Left lung (tissue), 10 donors: ENCODE data around the gene PPP1R12B. TPM values are rescaled to one million over a fixed set of nuclear protein-coding genes. Genes with fewer than 3 reads are reported as not detected.
A peak's percentile ranks its signal among the peaks of the same experiment; 100 is the strongest.

Experiments
- ATAC-seq: fragments of 200-7000 bp; cut with Tn5 transposase; one replicate; pipeline ENCODE4 v1.9.1; 2020; ENCODE audit warnings: moderate library complexity
- DNase-seq, 4 donors: peaks; one replicate each; pipeline ENCODE4 v3.0.0-alpha.2; 2013 to 2020
- H3K27ac ChIP-seq, 2 donors: fragments of 200-600 bp; sonication (generic) in 1 of 2; one replicate each; pipeline versions ENCODE4 v1.5.0 to v1.8.0; 2020 to 2021
- H3K27me3 ChIP-seq, 2 donors: fragments of 200-600 bp; sonication (generic) in 1 of 2; one replicate each; pipeline versions ENCODE4 v1.5.0 to v1.8.0; 2020 to 2021
- H3K36me3 ChIP-seq, 2 donors: fragments of 200-600 bp; sonication (generic) in 1 of 2; one replicate each; pipeline versions ENCODE4 v1.5.0 to v1.8.0; 2020 to 2021
- H3K4me1 ChIP-seq, 2 donors: fragments of 200-600 bp; one replicate each; pipeline ENCODE4 v1.8.0; 2021
- H3K4me3 ChIP-seq, 2 donors: fragments of 200-600 bp; sonication (generic) in 1 of 2; one replicate each; pipeline versions ENCODE4 v1.5.0 to v1.8.0; 2020 to 2021; ENCODE audit warnings: mild to moderate bottlenecking in 1 of 2
- H3K9me3 ChIP-seq, 2 donors: fragments of 200-600 bp; sonication (generic) in 1 of 2; one replicate each; pipeline versions ENCODE4 v1.5.0 to v1.8.0; 2020 to 2021
- intact Hi-C, 2 donors: fragments of 100-400 bp; cut with DNase I; formaldehyde crosslinking; loops; one replicate each; pipeline versions ENCODE4 v1.11.2 to v1.14.2; 2022
- polyA plus RNA-seq, 6 donors: library from polyadenylated mRNA; unstranded; fragments of 120-200 nt; gene quantifications; one replicate each; pipeline ENCODE4 v1.2.1, GENCODE V29; 2013; ENCODE audit not compliant: insufficient read length in 6 of 6
- total RNA-seq, 2 donors: library from RNA; stranded (reverse); fragmentation: NEBNext Ultra II Directional; extraction: Animal tissue kit (Norgen Biotek cat#: 25700); gene quantifications; one replicate each; pipeline ENCODE4 v1.2.1, GENCODE V29; 2021
- TF ChIP-seq, protein P1 (sequence below), 2 donors: fragments of 200-600 bp; sonication (generic) in 1 of 2; IDR thresholded peaks; one replicate each; pipeline versions ENCODE4 v1.5.0 to v1.8.0; 2021; ENCODE audit warnings: antibody characterized with exemption in 2 of 2
- donor health status: DM: no; HTN: yes; CAD: no.
- donor health status: DM: no; HTN: no; CAD: no.

Gene PPP1R12B
- total and polyA plus RNA-seq, 8 donors = 25.8 to 45.9 (median 30.8) TPM

DNA sequence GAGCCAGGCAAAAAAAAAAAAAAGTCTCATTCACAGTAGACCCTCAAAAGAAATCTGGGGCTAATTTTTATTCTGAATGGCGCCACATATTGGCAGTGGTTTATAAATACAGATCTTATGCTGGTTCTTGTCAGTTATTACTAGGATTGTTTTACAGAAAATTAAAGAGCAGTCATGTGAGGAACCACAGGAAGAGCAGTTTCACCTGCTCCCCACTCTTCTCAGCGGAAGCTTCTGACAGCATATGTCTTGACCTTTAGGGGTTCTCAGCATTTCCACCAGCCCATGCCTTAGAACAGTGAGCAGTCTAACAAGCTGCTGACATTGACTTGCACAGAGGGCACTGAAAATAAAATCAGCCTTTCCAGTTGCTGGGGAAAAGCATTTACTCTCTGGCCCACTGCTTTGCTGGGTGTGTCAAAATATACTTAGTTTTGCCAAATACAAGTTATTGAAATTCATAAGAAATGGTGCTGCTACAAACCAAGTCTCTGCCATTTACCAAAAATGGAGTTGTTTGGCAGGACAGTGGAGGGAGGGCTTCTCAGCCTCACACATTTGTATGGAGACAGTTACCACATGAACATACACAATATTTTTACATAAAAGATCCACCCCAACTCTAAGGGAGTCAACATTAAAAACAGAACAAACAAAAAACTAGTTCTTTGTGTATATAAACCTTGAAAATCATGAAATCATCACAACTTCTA lies 217.5 kb downstream of the PPP1R12B start:
- peak overlapping the region in 1 of 2 donors; percentile 40 for H3K27ac ChIP-seq
- TF ChIP-seq, protein P1, sequence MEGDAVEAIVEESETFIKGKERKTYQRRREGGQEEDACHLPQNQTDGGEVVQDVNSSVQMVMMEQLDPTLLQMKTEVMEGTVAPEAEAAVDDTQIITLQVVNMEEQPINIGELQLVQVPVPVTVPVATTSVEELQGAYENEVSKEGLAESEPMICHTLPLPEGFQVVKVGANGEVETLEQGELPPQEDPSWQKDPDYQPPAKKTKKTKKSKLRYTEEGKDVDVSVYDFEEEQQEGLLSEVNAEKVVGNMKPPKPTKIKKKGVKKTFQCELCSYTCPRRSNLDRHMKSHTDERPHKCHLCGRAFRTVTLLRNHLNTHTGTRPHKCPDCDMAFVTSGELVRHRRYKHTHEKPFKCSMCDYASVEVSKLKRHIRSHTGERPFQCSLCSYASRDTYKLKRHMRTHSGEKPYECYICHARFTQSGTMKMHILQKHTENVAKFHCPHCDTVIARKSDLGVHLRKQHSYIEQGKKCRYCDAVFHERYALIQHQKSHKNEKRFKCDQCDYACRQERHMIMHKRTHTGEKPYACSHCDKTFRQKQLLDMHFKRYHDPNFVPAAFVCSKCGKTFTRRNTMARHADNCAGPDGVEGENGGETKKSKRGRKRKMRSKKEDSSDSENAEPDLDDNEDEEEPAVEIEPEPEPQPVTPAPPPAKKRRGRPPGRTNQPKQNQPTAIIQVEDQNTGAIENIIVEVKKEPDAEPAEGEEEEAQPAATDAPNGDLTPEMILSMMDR (IDR thresholded peaks at IDR 0.05) = no peak
- H3K4me1 ChIP-seq = peaks cover 0 to 12% of the 10 kb centered on the region in 2 donors
- DNase-seq = no peak
- ATAC-seq = no peak
- intact Hi-C loops = no loop called here
- peaks cover 0 to 67% of the 10 kb centered on the region in 2 donors for H3K36me3 ChIP-seq
- no peaks in the 10 kb centered on the region for H3K27me3 ChIP-seq
- H3K4me3 ChIP-seq = no peak overlapping the region
- no peaks in the 10 kb centered on the region for H3K9me3 ChIP-seq

DNA sequence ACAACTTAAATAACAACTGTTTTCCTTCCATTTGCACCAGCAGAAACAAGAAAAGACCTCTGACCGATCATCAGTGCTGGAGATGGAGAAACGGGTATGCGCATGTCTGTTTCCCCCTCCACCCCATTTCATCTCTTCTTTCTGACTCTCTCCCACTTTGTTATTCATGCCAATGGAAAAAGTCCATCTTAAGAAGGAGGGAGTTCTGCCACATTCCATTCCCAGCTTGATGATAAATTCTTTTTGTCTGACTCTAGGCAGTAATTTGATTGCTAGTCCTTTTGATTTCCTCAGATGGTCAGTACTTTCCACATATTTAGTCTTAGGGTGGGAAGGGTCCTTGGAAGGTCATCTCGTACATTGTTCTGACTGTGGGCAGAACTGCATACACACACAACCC lies 219.2 kb downstream of the PPP1R12B start:
- intact Hi-C loops = no loop called here
- DNase-seq (peak in 2 of 4 donors; percentile 42 to 63), ATAC-seq (no peak)

DNA sequence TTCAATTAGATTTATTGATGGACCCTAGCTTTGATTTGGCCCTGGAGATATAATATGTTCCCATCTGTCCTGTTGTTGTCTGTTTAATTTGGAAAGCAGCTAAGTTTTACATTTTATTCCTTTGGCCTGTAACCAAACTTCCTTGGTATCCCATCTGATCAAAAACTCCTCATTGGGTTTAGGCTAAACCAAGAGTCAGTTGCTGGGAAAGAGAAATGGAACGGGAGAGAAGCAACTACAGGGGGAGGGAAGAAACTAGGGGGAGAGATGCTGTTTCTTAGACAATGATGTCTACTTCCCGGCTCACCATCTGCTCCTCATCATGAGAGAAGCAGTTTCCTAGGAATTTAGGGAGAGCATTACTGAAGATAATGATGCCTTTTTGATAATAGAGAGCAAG lies 219.9 kb downstream of the PPP1R12B start:
- DNase-seq (no peak), ATAC-seq (no peak)
- Histone ChIP-seq H3K27me3 (no peaks in the 10 kb centered on the region), H3K4me3 (no peak overlapping the region), H3K27ac (no peak overlapping the region), H3K36me3 (peaks cover 0 to 71% of the 10 kb centered on the region in 2 donors), H3K9me3 (no peaks in the 10 kb centered on the region), H3K4me1 (peaks cover 0 to 5% of the 10 kb centered on the region in 2 donors)
- intact Hi-C loops = no loop called here
- TF ChIP-seq, protein P1 (IDR thresholded peaks at IDR 0.05) = no peak

More for the DNA sequence above, 219.2 kb downstream of the PPP1R12B start:
- Histone ChIP-seq H3K27ac (peak overlapping the region in 1 of 2 donors; percentile 40), H3K36me3 (peaks cover 0 to 73% of the 10 kb centered on the region in 2 donors), H3K4me3 (no peak overlapping the region), H3K4me1 (peaks cover 0 to 5% of the 10 kb centered on the region in 2 donors), H3K9me3 (no peaks in the 10 kb centered on the region), H3K27me3 (no peaks in the 10 kb centered on the region)
- TF ChIP-seq, protein P1 (IDR thresholded peaks at IDR 0.05) = no peak

DNA sequence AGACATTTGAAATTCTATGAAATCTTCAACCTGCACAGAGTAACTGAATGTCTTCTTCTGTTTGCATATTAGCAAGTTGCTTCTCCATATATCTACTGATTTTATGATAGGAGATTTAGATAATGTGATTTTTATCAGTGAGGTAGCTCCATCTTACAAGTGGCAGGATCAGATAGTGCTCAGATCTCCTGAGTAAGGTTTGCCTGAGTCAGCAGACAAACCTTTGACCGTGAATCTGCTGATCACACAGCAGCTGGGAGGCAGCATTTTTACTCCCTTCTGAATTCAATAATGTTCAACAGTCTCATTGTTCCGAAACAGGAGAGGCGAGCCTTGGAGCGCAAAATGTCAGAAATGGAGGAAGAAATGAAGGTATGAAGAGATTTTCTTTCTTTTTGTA lies 220.3 kb downstream of the PPP1R12B start:
- intact Hi-C loops = no loop called here

More for the DNA sequence above, 220.3 kb downstream of the PPP1R12B start:
- H3K4me3 ChIP-seq = no peak overlapping the region
- peaks cover 0 to 67% of the 10 kb centered on the region in 2 donors for H3K36me3 ChIP-seq
- ATAC-seq (no peak), DNase-seq (no peak)
- H3K4me1 ChIP-seq = peaks cover 0 to 5% of the 10 kb centered on the region in 2 donors
- TF ChIP-seq, protein P1 (IDR thresholded peaks at IDR 0.05) = no peak
- no peak overlapping the region for H3K27ac ChIP-seq
- H3K9me3 ChIP-seq = no peaks in the 10 kb centered on the region
- no peaks in the 10 kb centered on the region for H3K27me3 ChIP-seq
